ENCODE data around the gene KCNK13.

KCNK13 gene

DNA sequence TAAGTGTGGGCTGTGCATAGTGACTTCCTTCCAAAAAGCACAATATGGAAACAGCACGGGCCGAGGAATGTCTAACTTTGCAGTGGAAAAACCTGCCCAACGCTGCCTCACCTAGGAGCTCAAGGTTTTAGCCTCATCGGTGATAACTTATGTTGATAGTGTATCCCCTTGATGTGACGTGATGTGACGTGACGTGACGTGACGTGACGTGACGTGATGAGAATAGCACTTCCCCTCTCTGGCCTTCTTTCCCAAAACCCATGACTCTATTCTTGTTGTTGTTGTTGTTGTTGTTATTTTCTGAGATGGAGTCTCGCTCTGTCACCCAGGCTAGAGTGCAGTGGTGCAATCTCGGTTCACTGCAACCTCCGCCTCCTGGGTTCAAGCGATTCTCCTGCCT, 64.5 kb downstream of the KCNK13 start:
- Histone ChIP-seq H3K4me3 (ENCODE audit: extremely low read depth, insufficient read depth, low read length, poor library complexity, severe bottlenecking) (no peak overlapping the region), H3K4me1 (ENCODE audit: control insufficient read depth, insufficient read depth, low read length, poor library complexity, severe bottlenecking) (no peaks in the 10 kb centered on the region), H3K36me3 (ENCODE audit: control insufficient read depth, insufficient read depth, low read length) (no peaks in the 10 kb centered on the region), H3K9me3 (ENCODE audit: control insufficient read depth, low read length) (no peaks in the 10 kb centered on the region), H3K27ac (ENCODE audit: low read depth, low read length, severe bottlenecking) (no peak overlapping the region)
- 90 to 92% methylated on average over 6 to 8 of the region's 15 CpGs for WGBS, 2 experiments (ENCODE audit: insufficient coverage in 2 of 2)

DNA sequence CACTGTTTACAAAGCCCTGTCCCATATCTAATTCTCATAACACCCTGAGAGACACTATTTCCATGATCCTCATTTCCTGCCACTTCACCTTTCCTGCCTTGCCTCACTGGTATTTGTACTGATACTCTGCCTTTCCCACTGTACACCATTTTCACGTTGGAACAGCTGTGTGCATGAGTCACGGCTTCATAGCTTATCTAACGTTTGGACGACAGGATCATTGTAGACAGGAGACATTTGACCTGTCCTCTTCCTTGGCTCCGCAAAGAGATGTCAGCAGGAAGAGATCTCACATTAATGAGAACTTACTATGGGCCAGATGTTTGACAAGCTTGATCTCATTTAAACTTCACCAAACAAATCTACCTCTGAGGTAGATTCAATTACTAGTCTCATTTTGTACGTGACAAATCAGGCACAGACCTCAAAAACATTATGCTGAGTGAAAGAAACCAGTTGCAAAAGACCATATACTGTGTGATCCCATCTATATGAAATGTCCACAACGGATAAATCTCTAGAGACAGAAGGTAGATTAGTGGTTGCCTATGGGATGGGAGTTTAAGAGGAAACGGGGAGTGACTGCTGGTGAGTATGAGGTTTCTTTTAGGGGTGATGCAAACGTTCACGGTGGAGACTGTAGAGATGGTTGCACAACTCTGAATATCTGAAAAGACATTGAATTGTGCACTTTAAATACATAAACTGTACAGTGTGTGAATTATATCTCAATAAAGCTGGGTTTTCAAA, 71.2 kb downstream of the KCNK13 start:
- Histone ChIP-seq H3K36me3 (ENCODE audit: control insufficient read depth, insufficient read depth, low read length) (no peaks in the 10 kb centered on the region), H3K4me1 (ENCODE audit: control insufficient read depth, insufficient read depth, low read length, poor library complexity, severe bottlenecking) (no peaks in the 10 kb centered on the region), H3K9me3 (ENCODE audit: control insufficient read depth, low read length) (no peaks in the 10 kb centered on the region), H3K4me3 (ENCODE audit: extremely low read depth, insufficient read depth, low read length, poor library complexity, severe bottlenecking) (no peak overlapping the region), H3K27ac (ENCODE audit: low read depth, low read length, severe bottlenecking) (no peak overlapping the region)
- 89 to 91% methylated on average over 6 to 7 of the region's 10 CpGs for WGBS, 2 experiments (ENCODE audit: insufficient coverage in 2 of 2)

DNA sequence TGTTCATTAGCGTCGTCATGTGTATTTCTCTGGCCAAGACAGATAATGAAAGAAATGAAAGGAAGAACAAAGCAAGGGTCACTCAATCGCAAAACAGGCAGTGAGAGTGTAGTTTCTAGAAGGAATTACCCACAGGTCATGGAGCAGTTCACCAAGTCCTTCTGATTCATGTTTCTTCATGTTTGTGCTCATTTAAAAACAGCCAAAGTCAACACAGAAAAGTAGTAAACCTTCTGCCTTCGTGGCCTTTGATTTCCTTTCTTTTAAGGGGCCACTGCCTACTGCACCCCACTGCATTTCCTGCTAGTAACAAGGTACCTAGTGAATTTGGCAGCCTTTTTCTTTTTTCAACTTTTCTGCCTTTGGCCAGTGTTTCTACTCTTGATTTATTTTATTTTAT, 75.1 kb downstream of the KCNK13 start:
- no peaks in the 10 kb centered on the region for H3K9me3 ChIP-seq (ENCODE audit: control insufficient read depth, low read length)
- 85 to 95% methylated on average over 4 of the region's 4 CpGs for WGBS, 2 experiments (ENCODE audit: insufficient coverage in 2 of 2)
- no peaks in the 10 kb centered on the region for H3K36me3 ChIP-seq (ENCODE audit: control insufficient read depth, insufficient read depth, low read length)
- peaks cover 12% of the 10 kb centered on the region for H3K4me1 ChIP-seq (ENCODE audit: control insufficient read depth, insufficient read depth, low read length, poor library complexity, severe bottlenecking)
- no peak overlapping the region for H3K27ac ChIP-seq (ENCODE audit: low read depth, low read length, severe bottlenecking)
- no peak overlapping the region for H3K4me3 ChIP-seq (ENCODE audit: extremely low read depth, insufficient read depth, low read length, poor library complexity, severe bottlenecking)

DNA sequence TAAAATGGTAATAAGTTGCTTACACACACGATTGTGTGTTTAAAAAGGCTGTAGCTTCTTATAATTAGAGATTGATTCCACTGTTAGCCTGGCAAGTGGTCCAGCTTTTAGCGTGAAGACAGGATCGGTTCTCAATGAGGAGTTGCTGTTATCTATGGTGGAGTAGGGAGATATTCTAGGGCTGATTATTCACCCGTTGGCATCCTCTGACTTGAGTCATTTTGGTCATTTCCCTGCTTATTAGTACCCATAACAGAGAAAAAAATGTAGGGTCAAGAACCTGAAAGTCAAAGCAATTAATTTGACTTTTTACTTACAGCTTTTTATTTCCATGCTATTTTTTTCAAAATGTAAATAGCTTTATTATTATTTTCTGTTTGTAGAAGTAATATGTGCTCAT, 76.0 kb downstream of the KCNK13 start:
- no peak overlapping the region for H3K4me3 ChIP-seq (ENCODE audit: extremely low read depth, insufficient read depth, low read length, poor library complexity, severe bottlenecking)
- H3K36me3 ChIP-seq (ENCODE audit: control insufficient read depth, insufficient read depth, low read length) = no peaks in the 10 kb centered on the region
- no peak overlapping the region for H3K27ac ChIP-seq (ENCODE audit: low read depth, low read length, severe bottlenecking)
- H3K4me1 ChIP-seq (ENCODE audit: control insufficient read depth, insufficient read depth, low read length, poor library complexity, severe bottlenecking) = peaks cover 12% of the 10 kb centered on the region
- WGBS, 2 experiments (ENCODE audit: insufficient coverage in 2 of 2) = 88 to 100% methylated on average over 2 of the region's 4 CpGs
- no peaks in the 10 kb centered on the region for H3K9me3 ChIP-seq (ENCODE audit: control insufficient read depth, low read length)

DNA sequence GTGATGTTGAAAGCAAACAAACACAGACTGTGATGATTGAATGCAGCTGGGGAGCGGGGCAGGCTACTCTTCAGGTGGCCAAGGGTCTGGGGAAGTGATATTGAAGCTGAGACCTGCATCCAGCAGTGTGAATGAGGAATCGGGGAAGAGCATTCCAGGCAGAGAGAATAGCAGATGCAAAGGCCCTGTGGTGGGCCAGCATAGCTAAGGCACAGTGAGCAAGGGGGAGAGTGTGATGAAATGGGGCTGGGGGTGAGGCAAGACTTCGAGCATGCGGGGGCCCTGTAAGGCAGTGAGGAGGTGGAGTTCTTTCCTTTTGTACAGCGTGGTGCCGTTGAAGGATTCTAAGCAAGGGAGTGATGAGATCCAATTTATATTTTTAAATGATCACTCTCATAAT, 77.4 kb downstream of the KCNK13 start:
- H3K9me3 ChIP-seq (ENCODE audit: control insufficient read depth, low read length) = no peaks in the 10 kb centered on the region
- H3K27ac ChIP-seq (ENCODE audit: low read depth, low read length, severe bottlenecking) = no peak overlapping the region
- no peak overlapping the region for H3K4me3 ChIP-seq (ENCODE audit: extremely low read depth, insufficient read depth, low read length, poor library complexity, severe bottlenecking)
- 94 to 95% methylated on average over 2 of the region's 6 CpGs for WGBS, 2 experiments (ENCODE audit: insufficient coverage in 2 of 2)
- H3K4me1 ChIP-seq (ENCODE audit: control insufficient read depth, insufficient read depth, low read length, poor library complexity, severe bottlenecking) = peaks cover 12% of the 10 kb centered on the region
- H3K36me3 ChIP-seq (ENCODE audit: control insufficient read depth, insufficient read depth, low read length) = no peaks in the 10 kb centered on the region

DNA sequence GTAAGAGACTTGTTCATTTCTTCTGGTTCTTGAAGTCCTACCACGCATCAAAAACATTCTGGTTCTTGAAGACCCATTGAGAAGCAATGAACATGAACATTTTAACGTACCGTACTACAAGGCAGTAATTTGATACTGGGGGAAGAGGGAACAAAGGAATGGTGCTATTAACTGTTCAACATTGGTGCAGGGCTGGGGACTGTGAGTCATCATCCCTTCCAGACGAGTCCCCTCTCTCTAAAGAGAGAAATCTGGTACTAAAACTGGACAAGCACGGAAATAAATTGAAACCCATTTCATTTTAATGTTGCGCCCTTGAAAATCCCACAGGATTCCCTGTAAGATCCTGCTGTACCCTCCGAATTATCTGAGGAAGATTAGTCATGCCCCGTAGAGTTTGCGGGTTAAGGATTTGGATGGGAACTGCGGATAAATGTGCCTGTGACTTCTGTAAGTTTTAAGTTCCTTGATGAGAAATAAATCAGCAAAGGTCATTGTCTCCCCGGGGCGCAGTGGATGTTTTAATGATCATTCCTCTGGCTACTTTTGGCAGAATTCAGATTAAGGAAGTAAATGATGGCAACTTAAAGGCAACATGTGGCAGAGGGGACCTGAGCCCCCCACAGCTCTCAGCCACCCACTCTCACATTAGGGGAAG, 78.6 kb downstream of the KCNK13 start:
- 79 to 83% methylated on average over 7 to 9 of the region's 12 CpGs for WGBS, 2 experiments (ENCODE audit: insufficient coverage in 2 of 2)
- Histone ChIP-seq H3K4me1 (ENCODE audit: control insufficient read depth, insufficient read depth, low read length, poor library complexity, severe bottlenecking) (peaks cover 12% of the 10 kb centered on the region), H3K9me3 (ENCODE audit: control insufficient read depth, low read length) (no peaks in the 10 kb centered on the region), H3K4me3 (ENCODE audit: extremely low read depth, insufficient read depth, low read length, poor library complexity, severe bottlenecking) (no peak overlapping the region), H3K36me3 (ENCODE audit: control insufficient read depth, insufficient read depth, low read length) (no peaks in the 10 kb centered on the region), H3K27ac (ENCODE audit: low read depth, low read length, severe bottlenecking) (peak overlapping the region; percentile 82)

DNA sequence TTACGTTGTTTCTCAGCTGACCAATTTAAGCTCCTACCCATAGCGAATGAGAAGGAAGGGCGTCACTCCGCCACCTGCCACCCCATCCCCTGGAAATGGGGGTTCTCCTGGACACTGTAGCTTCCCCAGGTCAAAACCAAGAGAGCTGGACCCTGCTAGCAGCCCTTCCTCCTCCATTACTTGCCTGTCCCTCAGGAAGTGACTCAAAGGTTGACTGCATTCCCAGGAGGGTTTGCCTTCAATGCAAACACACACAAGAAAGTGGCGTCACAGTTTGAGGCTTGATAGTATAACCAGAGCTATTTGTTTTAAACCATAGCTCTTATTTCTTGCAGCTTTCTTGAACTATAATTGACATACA, 79.1 kb downstream of the KCNK13 start:
- WGBS, 2 experiments (ENCODE audit: insufficient coverage in 2 of 2) = 75 to 100% methylated on average over 1 to 5 of the region's 5 CpGs

DNA sequence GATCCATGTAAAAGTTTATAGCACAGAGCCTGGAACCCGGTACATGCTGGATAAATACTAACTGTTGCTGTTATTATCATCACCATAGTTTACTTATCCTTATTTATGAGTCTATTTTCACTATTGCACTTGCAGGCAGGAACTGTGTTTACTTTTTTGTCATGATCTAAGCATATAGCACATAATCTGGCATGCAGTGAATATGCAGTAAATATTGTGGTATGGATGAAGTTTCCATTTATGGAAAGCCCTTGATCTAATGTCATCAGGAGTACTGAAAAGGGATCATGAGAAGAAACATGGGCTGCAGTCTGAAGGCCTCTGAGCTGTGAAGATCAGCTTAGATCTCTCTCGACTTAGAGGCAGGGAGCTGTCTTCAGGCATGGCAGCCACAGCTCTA, 91.6 kb downstream of the KCNK13 start:
- 86 to 92% methylated on average over 1 of the region's 2 CpGs for WGBS, 2 experiments (ENCODE audit: insufficient coverage in 2 of 2)
- no peaks in the 10 kb centered on the region for H3K4me1 ChIP-seq (ENCODE audit: control insufficient read depth, insufficient read depth, low read length, poor library complexity, severe bottlenecking)
- H3K27ac ChIP-seq (ENCODE audit: low read depth, low read length, severe bottlenecking) = no peak overlapping the region
- no peak overlapping the region for H3K4me3 ChIP-seq (ENCODE audit: extremely low read depth, insufficient read depth, low read length, poor library complexity, severe bottlenecking)
- H3K36me3 ChIP-seq (ENCODE audit: control insufficient read depth, insufficient read depth, low read length) = no peaks in the 10 kb centered on the region
- no peaks in the 10 kb centered on the region for H3K9me3 ChIP-seq (ENCODE audit: control insufficient read depth, low read length)

More for the DNA sequence above, 79.1 kb downstream of the KCNK13 start:
- peak overlapping the region; percentile 82 for H3K27ac ChIP-seq (ENCODE audit: low read depth, low read length, severe bottlenecking)
- no peaks in the 10 kb centered on the region for H3K36me3 ChIP-seq (ENCODE audit: control insufficient read depth, insufficient read depth, low read length)
- no peaks in the 10 kb centered on the region for H3K9me3 ChIP-seq (ENCODE audit: control insufficient read depth, low read length)
- H3K4me1 ChIP-seq (ENCODE audit: control insufficient read depth, insufficient read depth, low read length, poor library complexity, severe bottlenecking) = peaks cover 12% of the 10 kb centered on the region
- H3K4me3 ChIP-seq (ENCODE audit: extremely low read depth, insufficient read depth, low read length, poor library complexity, severe bottlenecking) = no peak overlapping the region

DNA sequence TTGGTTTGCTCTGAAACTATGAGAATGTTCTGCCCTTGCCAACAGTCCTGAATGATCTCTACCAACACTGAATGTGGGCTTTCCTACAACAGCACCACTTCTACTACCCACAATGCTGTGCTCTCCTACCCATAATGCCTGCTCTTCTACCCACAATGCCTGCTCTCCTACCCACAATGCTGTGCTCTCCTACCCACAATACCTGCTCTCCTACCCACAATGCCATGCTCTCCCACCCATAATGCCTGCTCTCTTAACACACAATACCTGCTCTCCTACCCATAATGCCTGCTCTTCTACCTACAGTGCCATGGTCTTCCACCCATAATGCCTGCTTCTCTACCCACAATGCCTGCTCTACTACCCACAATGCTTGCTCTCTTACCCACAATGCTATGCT, 92.3 kb downstream of the KCNK13 start:
- Histone ChIP-seq H3K4me3 (ENCODE audit: extremely low read depth, insufficient read depth, low read length, poor library complexity, severe bottlenecking) (no peak overlapping the region), H3K9me3 (ENCODE audit: control insufficient read depth, low read length) (no peaks in the 10 kb centered on the region), H3K4me1 (ENCODE audit: control insufficient read depth, insufficient read depth, low read length, poor library complexity, severe bottlenecking) (no peaks in the 10 kb centered on the region), H3K36me3 (ENCODE audit: control insufficient read depth, insufficient read depth, low read length) (no peaks in the 10 kb centered on the region), H3K27ac (ENCODE audit: low read depth, low read length, severe bottlenecking) (no peak overlapping the region)

DNA sequence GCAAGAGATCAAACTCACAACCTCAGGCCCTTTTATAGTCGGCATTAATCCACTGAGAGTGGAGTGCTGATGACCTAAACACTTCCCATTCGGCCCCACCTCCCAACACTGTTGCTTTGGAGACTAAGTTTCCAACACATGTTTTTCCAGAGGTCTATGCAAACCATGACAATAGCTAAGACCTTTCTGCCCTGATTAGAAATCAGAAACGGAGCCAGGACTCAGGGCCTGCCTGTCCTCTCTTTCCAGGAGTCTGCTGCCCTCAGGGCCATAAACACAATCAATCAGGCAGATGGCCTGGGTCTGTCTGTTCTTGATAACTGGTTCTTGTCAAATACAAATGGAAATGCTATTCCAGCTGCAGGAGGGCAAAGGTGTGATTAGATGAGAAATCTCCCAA, 97.4 kb downstream of the KCNK13 start:
- H3K4me1 ChIP-seq (ENCODE audit: control insufficient read depth, insufficient read depth, low read length, poor library complexity, severe bottlenecking) = no peaks in the 10 kb centered on the region
- H3K36me3 ChIP-seq (ENCODE audit: control insufficient read depth, insufficient read depth, low read length) = no peaks in the 10 kb centered on the region
- H3K9me3 ChIP-seq (ENCODE audit: control insufficient read depth, low read length) = no peaks in the 10 kb centered on the region
- H3K4me3 ChIP-seq (ENCODE audit: extremely low read depth, insufficient read depth, low read length, poor library complexity, severe bottlenecking) = no peak overlapping the region
- H3K27ac ChIP-seq (ENCODE audit: low read depth, low read length, severe bottlenecking) = peak overlapping the region; percentile 29
- 75 to 83% methylated on average over 1 to 2 of the region's 3 CpGs for WGBS, 2 experiments (ENCODE audit: insufficient coverage in 2 of 2)

DNA sequence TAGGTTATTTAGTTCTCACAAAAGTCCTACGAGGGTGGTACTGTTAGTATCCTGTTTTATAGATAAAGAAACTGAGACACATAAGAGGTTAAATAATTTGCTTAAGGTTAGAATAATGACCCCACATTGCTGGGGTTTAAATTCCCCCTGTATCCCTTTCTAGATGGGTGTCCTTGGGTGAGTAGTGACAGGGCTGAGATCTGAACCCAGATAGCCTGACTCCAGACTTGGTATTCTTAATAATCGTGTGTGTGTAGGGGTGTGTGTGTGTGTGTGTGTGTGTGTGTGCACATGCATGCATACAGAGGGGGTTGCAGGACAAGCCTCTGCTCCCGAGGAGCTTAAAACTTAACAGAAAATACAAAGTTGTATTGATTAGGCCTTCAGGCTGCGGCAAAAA, 97.9 kb downstream of the KCNK13 start:
- Histone ChIP-seq H3K9me3 (ENCODE audit: control insufficient read depth, low read length) (no peaks in the 10 kb centered on the region), H3K27ac (ENCODE audit: low read depth, low read length, severe bottlenecking) (peak overlapping the region; percentile 29), H3K4me3 (ENCODE audit: extremely low read depth, insufficient read depth, low read length, poor library complexity, severe bottlenecking) (no peak overlapping the region), H3K4me1 (ENCODE audit: control insufficient read depth, insufficient read depth, low read length, poor library complexity, severe bottlenecking) (no peaks in the 10 kb centered on the region), H3K36me3 (ENCODE audit: control insufficient read depth, insufficient read depth, low read length) (no peaks in the 10 kb centered on the region)
- 67 to 100% methylated on average over 1 of the region's 4 CpGs for WGBS, 2 experiments (ENCODE audit: insufficient coverage in 2 of 2)

Measured in mesodermal cell (in vitro differentiated cells).